Measurements from ENCODE around the gene OSCAR. TPM values are rescaled to one million over a fixed set of nuclear protein-coding genes. Genes with fewer than 3 reads are reported as not detected.
A peak's percentile ranks its signal among the peaks of the same experiment; 100 is the strongest.

Gene OSCAR
- total and polyA plus RNA-seq, 2 of the 13 experiments (the other 11 are each of a cell fraction or from before 2014, with no cell fraction given), result 1.9 TPM; not detected in 1

GRCh38 chr19:54148158-54148557 is 47.6 kb upstream of the OSCAR start (continued):
- peak; percentile 71 for TF ChIP-seq RBFOX2 (IDR thresholded peaks at IDR 0.05; ENCODE audit: low read depth, low read length)
- TF ChIP-seq SMARCC2 (IDR thresholded peaks at IDR 0.05), result no peak
- no peak for TF ChIP-seq THAP8 (CRISPR knock-in tag; IDR thresholded peaks at IDR 0.05; ENCODE audit: borderline replicate concordance)
- TF ChIP-seq, protein P1, sequence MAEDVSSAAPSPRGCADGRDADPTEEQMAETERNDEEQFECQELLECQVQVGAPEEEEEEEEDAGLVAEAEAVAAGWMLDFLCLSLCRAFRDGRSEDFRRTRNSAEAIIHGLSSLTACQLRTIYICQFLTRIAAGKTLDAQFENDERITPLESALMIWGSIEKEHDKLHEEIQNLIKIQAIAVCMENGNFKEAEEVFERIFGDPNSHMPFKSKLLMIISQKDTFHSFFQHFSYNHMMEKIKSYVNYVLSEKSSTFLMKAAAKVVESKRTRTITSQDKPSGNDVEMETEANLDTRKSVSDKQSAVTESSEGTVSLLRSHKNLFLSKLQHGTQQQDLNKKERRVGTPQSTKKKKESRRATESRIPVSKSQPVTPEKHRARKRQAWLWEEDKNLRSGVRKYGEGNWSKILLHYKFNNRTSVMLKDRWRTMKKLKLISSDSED (CRISPR knock-in tag; IDR thresholded peaks at IDR 0.05), result no peak
- TF ChIP-seq ZNF737 (CRISPR knock-in tag; IDR thresholded peaks at IDR 0.05; ENCODE audit: borderline replicate concordance), result no peak
- TF ChIP-seq ZMYM4 (CRISPR knock-in tag; IDR thresholded peaks at IDR 0.05), result no peak
- TF ChIP-seq KLF6 (CRISPR knock-in tag; IDR thresholded peaks at IDR 0.05), result no peak
- TF ChIP-seq, protein P2, sequence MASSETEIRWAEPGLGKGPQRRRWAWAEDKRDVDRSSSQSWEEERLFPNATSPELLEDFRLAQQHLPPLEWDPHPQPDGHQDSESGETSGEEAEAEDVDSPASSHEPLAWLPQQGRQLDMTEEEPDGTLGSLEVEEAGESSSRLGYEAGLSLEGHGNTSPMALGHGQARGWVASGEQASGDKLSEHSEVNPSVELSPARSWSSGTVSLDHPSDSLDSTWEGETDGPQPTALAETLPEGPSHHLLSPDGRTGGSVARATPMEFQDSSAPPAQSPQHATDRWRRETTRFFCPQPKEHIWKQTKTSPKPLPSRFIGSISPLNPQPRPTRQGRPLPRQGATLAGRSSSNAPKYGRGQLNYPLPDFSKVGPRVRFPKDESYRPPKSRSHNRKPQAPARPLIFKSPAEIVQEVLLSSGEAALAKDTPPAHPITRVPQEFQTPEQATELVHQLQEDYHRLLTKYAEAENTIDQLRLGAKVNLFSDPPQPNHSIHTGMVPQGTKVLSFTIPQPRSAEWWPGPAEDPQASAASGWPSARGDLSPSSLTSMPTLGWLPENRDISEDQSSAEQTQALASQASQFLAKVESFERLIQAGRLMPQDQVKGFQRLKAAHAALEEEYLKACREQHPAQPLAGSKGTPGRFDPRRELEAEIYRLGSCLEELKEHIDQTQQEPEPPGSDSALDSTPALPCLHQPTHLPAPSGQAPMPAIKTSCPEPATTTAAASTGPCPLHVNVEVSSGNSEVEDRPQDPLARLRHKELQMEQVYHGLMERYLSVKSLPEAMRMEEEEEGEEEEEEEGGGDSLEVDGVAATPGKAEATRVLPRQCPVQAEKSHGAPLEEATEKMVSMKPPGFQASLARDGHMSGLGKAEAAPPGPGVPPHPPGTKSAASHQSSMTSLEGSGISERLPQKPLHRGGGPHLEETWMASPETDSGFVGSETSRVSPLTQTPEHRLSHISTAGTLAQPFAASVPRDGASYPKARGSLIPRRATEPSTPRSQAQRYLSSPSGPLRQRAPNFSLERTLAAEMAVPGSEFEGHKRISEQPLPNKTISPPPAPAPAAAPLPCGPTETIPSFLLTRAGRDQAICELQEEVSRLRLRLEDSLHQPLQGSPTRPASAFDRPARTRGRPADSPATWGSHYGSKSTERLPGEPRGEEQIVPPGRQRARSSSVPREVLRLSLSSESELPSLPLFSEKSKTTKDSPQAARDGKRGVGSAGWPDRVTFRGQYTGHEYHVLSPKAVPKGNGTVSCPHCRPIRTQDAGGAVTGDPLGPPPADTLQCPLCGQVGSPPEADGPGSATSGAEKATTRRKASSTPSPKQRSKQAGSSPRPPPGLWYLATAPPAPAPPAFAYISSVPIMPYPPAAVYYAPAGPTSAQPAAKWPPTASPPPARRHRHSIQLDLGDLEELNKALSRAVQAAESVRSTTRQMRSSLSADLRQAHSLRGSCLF (CRISPR knock-in tag; IDR thresholded peaks at IDR 0.05; ENCODE audit: borderline replicate concordance), result no peak
- TF ChIP-seq ZNF33B (CRISPR knock-in tag; IDR thresholded peaks at IDR 0.05), result no peak
- TF ChIP-seq, protein P3, sequence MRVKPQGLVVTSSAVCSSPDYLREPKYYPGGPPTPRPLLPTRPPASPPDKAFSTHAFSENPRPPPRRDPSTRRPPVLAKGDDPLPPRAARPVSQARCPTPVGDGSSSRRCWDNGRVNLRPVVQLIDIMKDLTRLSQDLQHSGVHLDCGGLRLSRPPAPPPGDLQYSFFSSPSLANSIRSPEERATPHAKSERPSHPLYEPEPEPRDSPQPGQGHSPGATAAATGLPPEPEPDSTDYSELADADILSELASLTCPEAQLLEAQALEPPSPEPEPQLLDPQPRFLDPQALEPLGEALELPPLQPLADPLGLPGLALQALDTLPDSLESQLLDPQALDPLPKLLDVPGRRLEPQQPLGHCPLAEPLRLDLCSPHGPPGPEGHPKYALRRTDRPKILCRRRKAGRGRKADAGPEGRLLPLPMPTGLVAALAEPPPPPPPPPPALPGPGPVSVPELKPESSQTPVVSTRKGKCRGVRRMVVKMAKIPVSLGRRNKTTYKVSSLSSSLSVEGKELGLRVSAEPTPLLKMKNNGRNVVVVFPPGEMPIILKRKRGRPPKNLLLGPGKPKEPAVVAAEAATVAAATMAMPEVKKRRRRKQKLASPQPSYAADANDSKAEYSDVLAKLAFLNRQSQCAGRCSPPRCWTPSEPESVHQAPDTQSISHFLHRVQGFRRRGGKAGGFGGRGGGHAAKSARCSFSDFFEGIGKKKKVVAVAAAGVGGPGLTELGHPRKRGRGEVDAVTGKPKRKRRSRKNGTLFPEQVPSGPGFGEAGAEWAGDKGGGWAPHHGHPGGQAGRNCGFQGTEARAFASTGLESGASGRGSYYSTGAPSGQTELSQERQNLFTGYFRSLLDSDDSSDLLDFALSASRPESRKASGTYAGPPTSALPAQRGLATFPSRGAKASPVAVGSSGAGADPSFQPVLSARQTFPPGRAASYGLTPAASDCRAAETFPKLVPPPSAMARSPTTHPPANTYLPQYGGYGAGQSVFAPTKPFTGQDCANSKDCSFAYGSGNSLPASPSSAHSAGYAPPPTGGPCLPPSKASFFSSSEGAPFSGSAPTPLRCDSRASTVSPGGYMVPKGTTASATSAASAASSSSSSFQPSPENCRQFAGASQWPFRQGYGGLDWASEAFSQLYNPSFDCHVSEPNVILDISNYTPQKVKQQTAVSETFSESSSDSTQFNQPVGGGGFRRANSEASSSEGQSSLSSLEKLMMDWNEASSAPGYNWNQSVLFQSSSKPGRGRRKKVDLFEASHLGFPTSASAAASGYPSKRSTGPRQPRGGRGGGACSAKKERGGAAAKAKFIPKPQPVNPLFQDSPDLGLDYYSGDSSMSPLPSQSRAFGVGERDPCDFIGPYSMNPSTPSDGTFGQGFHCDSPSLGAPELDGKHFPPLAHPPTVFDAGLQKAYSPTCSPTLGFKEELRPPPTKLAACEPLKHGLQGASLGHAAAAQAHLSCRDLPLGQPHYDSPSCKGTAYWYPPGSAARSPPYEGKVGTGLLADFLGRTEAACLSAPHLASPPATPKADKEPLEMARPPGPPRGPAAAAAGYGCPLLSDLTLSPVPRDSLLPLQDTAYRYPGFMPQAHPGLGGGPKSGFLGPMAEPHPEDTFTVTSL (CRISPR knock-in tag; IDR thresholded peaks at IDR 0.05; ENCODE audit: borderline replicate concordance), result no peak
- no peak for TF ChIP-seq RBM39 (IDR thresholded peaks at IDR 0.05; ENCODE audit: low read depth, low read length, poor library complexity, severe bottlenecking)
- TF ChIP-seq SCMH1 (CRISPR knock-in tag; IDR thresholded peaks at IDR 0.05; ENCODE audit: borderline replicate concordance), result no peak
